HG02970 (cell line): ENCODE results near the gene MTUS2.
"Not testable (repeated sequence)": the region's sequence is repeated elsewhere in the genome, so short reads cannot be mapped to it uniquely, and the experiment has no call there.

Source experiments
- ATAC-seq: cut with Tn5 transposase; IDR thresholded peaks from one replicate; pipeline ENCODE4 v1.9.1; 2021; ENCODE audit warnings: mild to moderate bottlenecking, moderate library complexity, moderate number of reproducible peaks; ENCODE audit not compliant: unreplicated experiment, low FRiP score

MTUS2 gene

DNA sequence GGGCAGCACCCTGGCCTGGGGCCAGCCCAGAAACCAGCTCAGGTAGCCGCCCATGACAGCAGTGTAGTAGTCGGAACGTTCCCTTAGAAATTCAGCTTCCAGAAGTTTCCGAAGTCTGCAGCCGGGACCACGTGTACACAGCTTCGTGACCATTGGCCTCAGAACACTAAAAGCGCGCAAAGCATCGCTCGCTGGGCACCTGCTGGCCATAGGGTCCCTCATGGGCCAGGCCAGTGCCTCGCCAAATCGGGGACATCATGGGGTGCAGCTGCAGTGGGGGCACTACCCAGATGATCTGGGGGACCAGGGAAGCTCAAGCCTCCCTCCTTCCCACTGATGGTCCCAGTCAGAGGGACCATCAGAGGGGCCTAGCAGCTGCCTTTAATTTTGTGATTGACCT lies 384.5 kb downstream of the MTUS2 start:
- ATAC-seq, result no peak

GRCh38 chr13:29210676-29211075 lies 390.5 kb downstream of the MTUS2 start:
- ATAC-seq, result no peak

DNA sequence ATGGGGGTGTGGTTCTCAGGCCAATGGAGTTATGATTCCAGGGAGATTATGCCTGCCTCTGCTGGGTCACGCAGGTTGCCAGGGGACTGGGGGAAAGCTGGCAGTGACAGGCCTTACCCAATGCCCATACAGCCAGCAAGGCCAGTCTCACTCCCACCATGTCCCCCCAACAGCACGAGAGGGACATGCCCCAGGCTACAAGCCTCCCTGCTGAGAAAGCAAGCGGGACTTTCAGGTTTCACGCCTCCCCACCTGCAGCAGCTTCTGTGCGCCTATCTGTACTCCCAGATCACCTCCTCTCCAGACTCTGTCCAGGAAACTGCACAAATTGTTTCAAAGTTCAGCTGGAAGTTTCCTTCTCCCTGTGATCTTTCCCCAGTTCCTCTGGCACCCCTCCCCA lies 391.0 kb downstream of the MTUS2 start:
- ATAC-seq, result not testable (repeated sequence)

GRCh38 chr13:29222458-29222857 lies 402.3 kb downstream of the MTUS2 start:
- no peak for ATAC-seq

DNA sequence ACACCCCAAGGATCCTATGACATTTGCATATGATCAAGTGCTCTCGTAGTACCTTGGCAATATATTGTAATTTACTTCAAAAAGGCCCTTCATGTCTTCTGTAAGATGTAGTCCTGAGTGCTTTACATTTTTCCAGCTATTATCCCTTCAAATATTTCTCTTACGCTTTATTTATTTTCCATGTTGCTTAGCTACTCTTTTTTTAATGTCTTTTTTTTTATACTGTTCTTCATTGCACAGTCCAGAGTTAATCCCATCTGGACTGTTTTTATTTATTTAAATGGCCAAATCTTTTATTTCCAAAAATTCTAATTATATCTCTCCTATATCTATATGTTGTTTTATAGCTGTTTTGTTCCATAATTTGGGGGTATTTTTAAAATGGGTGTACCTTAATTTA lies 404.1 kb downstream of the MTUS2 start:
- ATAC-seq, result no peak

DNA sequence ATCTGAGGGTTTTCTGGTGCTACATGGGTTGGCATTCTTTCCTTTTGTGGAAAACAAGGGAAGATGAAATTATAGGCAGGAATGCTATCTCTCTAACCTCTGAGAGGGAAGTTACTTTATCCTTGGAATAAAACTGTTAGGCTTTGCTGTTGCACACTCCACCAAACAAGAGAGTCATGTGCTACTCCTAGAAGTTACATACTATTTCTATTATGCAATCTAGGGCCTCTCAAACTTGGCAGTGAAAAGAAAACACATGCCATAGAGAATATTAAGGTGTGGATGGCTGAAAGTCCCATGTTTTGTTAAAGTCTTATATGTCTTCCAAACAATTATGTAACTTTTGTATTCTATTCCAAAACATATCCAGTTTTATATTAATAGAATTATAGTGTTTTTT lies 407.4 kb downstream of the MTUS2 start:
- no peak for ATAC-seq

DNA sequence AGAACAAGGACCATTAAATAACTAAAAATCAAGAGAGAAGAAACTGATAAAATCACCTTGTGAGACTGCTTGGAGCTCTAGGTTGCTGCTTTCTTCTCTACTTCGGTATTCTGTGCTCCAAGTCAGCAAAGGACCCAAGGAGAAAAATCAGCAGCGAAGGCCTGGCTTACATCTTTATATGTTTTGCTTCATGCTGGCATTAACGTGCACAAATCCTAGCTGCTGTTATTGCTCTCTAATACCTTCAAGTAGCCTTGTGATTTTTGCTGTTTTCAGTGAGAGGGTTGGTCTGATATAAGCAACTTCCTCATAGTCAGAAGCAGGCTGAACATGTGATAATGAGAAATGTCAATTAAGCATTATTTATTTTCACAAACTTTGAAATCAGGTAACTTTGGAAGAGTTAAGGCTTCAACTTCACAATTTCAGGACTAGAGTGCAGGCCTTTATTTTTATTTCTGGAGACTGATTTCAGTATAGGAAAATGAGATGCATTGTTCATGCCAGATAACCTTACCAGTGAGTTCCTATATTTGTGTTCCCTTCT lies 410.2 kb downstream of the MTUS2 start:
- no peak for ATAC-seq

- no peak for ATAC-seq
Observed at GRCh38 chr13:29239653-29240525, 419.8 kb downstream of the MTUS2 start.

DNA sequence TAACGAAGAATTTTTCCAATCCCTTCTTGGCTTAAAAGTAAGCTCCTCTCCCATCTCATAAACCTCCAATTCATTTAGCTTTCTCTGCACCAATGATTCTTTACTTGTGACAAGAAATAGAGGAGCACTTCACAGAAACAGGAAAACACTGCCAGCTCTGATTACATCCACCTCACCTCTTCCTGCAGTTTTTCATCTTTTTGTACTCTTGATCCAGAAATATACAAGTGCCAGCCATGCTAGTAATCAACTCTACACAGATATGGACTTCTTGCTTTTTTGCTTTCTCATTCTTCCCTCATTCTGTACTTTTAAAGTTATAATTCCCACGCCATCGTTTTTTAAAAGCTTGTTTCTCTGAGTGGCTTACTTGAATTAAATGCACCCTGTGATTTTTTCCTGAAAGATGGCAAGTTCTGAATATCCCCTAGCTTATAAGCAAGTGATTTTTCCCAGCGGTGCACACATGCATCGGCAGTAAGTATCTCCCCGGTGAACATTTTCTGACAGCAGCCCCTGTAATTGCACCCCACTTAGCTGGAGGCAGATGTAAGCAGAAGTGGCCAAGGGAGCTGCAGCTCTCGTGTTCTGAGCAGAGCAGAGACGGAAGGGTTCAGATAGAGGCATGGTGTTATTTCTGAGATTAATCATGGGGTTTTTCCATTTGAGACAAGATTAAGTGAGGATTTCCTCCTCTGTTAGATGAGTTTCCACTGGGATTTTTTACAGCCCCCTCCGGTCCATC lies 434.7 kb downstream of the MTUS2 start:
- no peak for ATAC-seq

DNA sequence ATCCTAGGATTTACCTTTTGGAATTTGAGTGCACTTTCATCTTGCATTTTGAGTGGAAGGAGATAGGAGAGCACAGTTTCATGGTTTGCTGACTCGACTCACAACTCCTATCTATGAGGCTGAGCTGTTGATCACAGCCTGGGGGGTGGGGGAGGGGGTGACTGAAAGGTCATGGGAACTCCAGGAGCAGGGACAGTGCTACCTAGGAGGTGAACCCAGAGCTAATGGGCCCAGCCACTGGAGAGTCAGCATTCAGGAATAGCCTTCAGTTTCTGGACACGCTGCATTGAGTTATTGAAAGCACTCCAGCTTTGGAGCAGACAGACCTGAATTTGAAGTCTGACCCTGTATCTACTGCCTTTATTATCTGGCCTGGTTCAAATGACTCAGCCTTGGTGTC lies 435.4 kb downstream of the MTUS2 start:
- no peak for ATAC-seq

- no peak for ATAC-seq
Observed at GRCh38 chr13:29260684-29261083, 440.5 kb downstream of the MTUS2 start.

GRCh38 chr13:29266261-29266660 lies 446.1 kb downstream of the MTUS2 start:
- ATAC-seq, result no peak

- ATAC-seq, result no peak
Observed at GRCh38 chr13:29266756-29267733, 446.9 kb downstream of the MTUS2 start.

GRCh38 chr13:29270271-29270985 lies 450.3 kb downstream of the MTUS2 start:
- no peak for ATAC-seq

DNA sequence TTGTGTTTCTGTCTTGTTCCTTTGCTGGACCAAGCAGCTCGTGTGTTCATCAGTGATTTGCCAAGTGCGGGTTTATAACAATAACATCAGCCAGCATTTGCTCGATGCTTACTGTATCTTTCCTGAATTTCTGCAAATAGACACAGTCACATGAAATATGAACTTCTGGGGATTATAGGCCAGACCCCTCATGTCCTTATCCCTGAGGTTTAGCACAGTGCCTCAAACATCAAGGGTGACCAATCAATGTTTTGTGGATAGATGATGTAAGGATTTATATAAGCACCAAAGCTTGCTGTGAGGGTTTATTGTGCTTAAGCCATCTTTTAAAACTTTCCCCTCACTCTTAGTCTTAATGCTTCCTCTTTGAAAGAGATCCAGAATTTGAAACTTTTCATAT lies 451.5 kb downstream of the MTUS2 start:
- no peak for ATAC-seq

- ATAC-seq, result no peak
Observed at GRCh38 chr13:29279356-29280254, 459.5 kb downstream of the MTUS2 start.

- ATAC-seq, result no peak
Observed at GRCh38 chr13:29281932-29282495, 461.9 kb downstream of the MTUS2 start.

DNA sequence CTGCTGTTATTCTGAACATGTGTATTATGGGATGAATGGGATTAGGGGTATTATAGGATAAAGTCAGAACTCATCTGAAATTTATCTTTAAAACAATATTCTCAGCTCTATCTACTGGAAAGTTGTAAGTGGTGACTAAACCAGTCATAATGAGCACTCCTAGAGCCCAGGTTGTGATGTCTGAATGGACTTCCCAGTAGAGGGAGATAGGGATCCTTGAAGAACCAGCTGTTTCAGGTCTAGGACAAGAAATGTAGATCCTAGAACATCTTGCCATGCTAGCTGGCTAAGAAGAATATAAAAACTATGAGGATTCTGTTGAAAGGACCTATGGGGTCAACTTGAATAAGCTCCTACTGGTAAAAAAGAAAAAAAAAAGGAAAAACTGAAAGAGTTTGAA lies 464.6 kb downstream of the MTUS2 start:
- ATAC-seq, result no peak
